HG02571 (cell line): ENCODE data around the gene MPPED1.

ENCODE experiments used
- ATAC-seq: cut with Tn5 transposase; IDR thresholded peaks from one replicate; pipeline ENCODE4 v1.9.1; 2021; ENCODE audit warnings: mild to moderate bottlenecking, moderate library complexity; ENCODE audit not compliant: unreplicated experiment

Gene MPPED1

GRCh38 chr22:43446037-43446803, 34.4 kb downstream of the MPPED1 start:
- no peak for ATAC-seq

- no peak for ATAC-seq
Observed at GRCh38 chr22:43446916-43447315, 35.1 kb downstream of the MPPED1 start.

GRCh38 chr22:43447380-43447779, 35.6 kb downstream of the MPPED1 start:
- no peak for ATAC-seq

- no peak for ATAC-seq
Observed at GRCh38 chr22:43448048-43448447, 36.2 kb downstream of the MPPED1 start.

GRCh38 chr22:43449205-43449830, 37.5 kb downstream of the MPPED1 start:
- no peak for ATAC-seq

- ATAC-seq, result no peak
Observed at GRCh38 chr22:43449831-43450225, 38.0 kb downstream of the MPPED1 start.

GRCh38 chr22:43451371-43452050, 39.7 kb downstream of the MPPED1 start:
- no peak for ATAC-seq

- ATAC-seq, result no peak
Observed at GRCh38 chr22:43455846-43456245, 44.0 kb downstream of the MPPED1 start.

- ATAC-seq, result no peak
Observed at GRCh38 chr22:43457002-43457401, 45.2 kb downstream of the MPPED1 start.

GRCh38 chr22:43462701-43463100, 50.9 kb downstream of the MPPED1 start:
- ATAC-seq, result no peak

- ATAC-seq, result no peak
Observed at GRCh38 chr22:43464809-43465208, 53.0 kb downstream of the MPPED1 start.

- ATAC-seq, result no peak
Observed at GRCh38 chr22:43465291-43466015, 53.6 kb downstream of the MPPED1 start.

- ATAC-seq, result no peak
Observed at GRCh38 chr22:43466710-43467109, 54.9 kb downstream of the MPPED1 start.

GRCh38 chr22:43467216-43467940, 55.6 kb downstream of the MPPED1 start:
- ATAC-seq, result no peak

GRCh38 chr22:43470253-43470652, 58.4 kb downstream of the MPPED1 start:
- ATAC-seq, result no peak

GRCh38 chr22:43470941-43471585, 59.2 kb downstream of the MPPED1 start:
- no peak for ATAC-seq

GRCh38 chr22:43471606-43472135, 59.9 kb downstream of the MPPED1 start:
- no peak for ATAC-seq

- no peak for ATAC-seq
Observed at GRCh38 chr22:43473031-43473430, 61.2 kb downstream of the MPPED1 start.

- ATAC-seq, result no peak
Observed at GRCh38 chr22:43473441-43473840, 61.6 kb downstream of the MPPED1 start.
